Measurements from ENCODE around the gene NUP88.
"Not testable (repeated sequence)": the region's sequence is repeated elsewhere in the genome, so short reads cannot be mapped to it uniquely, and the experiment has no call there.

DNA sequence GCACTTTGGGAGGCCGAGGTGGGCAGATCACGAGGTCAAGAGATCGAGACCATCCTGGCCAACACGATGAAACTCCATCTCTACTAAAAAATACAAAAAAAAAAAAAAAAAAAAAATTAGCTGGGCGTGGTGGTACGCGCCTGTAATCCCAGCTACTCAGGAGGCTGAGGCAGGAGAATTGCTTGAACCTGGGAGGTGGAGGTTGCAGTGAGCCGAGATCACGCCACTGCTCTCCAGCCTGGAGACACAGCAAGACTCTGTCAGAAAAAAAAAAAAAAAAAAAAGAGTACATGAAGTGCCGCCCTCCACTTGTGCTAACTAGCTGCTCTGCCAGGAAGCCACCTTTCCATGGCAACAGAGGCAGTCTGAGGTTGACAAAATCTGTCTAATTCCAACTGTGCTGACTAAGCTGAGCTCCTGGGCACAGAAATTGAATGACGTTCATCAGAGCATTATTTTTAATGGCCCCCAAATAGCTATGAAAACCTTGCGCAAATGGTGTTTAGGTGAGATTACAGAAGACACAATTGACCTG, 16.4 kb upstream of the NUP88 start:
- not testable (repeated sequence) for TF ChIP-seq POLR2A (IDR thresholded peaks at IDR 0.05; ENCODE audit: extremely low read depth, insufficient read length); MYC (IDR thresholded peaks at IDR 0.05; ENCODE audit: low read depth, low read length)
- TF ChIP-seq, protein P1, sequence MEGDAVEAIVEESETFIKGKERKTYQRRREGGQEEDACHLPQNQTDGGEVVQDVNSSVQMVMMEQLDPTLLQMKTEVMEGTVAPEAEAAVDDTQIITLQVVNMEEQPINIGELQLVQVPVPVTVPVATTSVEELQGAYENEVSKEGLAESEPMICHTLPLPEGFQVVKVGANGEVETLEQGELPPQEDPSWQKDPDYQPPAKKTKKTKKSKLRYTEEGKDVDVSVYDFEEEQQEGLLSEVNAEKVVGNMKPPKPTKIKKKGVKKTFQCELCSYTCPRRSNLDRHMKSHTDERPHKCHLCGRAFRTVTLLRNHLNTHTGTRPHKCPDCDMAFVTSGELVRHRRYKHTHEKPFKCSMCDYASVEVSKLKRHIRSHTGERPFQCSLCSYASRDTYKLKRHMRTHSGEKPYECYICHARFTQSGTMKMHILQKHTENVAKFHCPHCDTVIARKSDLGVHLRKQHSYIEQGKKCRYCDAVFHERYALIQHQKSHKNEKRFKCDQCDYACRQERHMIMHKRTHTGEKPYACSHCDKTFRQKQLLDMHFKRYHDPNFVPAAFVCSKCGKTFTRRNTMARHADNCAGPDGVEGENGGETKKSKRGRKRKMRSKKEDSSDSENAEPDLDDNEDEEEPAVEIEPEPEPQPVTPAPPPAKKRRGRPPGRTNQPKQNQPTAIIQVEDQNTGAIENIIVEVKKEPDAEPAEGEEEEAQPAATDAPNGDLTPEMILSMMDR (IDR thresholded peaks at IDR 0.05; ENCODE audit: low read depth, low read length): not testable (repeated sequence)
- TF ChIP-seq, protein P2, sequence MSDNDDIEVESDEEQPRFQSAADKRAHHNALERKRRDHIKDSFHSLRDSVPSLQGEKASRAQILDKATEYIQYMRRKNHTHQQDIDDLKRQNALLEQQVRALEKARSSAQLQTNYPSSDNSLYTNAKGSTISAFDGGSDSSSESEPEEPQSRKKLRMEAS (IDR thresholded peaks at IDR 0.05; ENCODE audit: low read depth, low read length): not testable (repeated sequence)

Measured in NB4 (cell line).